ENCODE results near the gene TNFRSF14.

Gene TNFRSF14

DNA sequence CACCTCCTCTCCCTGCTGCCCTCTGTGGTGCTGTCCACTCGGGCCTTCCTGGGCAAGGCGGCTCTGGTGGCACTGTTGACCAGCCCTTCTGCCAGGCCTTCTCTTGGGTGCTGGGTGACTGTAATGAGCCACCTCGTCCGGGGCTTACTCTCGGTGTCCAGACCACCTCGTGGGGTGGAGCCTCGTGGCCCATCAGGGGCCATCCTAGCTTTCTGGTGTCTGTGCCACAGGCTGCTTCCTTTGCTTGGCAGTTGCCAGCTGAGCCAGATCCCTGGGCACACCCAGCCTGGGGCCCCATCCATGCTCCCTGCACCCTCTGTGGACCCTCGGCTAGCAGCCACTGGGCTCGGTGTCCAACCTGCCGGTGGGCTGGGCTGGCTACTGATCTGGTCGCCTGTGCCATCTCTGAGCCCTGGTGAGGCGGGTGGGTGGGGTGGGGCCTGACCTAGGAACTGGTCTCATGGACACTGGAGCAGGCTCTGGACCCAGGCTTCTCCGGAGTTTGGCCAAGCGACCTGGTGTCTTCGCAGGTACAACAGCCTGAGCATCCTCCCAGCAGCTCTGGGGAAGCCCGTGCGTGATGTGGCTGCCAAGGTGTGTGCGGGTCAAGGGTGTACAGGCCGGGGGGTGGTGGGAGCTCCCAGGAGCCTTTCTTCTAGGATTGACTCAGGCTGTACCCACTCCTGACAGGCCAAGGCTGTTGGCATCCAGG lies 31.8 kb downstream of the TNFRSF14 start:
- no peak for DNase-seq (ENCODE audit: low read depth)

DNA sequence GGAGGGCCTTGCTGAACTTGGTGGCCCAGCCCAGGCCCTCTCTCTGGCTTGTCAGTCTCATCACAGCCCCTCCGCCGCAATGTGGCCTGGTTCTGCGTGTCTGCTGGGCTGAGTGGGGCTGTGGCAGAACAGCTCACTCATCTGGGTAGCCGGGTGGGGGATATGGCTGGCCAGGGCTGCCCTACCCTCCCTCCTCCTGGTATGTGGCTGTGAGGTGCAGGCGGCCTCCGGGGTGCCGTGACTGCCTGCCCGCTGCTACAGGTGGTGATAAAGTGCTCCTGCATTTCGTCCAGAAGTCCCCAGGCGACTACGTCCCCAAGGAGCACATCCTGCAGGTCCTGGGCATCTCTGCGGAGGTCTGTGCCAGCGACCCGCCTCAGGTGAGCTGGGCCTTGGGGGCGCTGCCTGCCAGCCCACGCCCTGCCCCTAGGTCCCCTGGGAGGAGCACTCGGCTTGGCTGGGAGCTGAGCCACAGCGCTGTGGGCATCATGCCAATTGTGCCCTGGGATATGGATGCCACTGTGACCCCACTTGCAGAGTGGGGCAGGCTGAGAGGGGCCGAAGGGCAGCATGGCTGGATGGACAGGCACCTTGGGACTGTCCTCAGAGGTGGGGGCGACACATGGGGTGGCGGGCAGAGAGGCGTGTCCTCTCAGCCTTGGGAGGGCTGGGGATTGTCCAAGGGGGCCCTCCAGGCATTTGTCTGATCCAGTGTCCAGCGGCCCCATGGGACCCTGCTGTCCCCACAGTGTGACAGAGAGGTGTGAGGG lies 32.7 kb downstream of the TNFRSF14 start:
- no peak for DNase-seq (ENCODE audit: low read depth)

DNA sequence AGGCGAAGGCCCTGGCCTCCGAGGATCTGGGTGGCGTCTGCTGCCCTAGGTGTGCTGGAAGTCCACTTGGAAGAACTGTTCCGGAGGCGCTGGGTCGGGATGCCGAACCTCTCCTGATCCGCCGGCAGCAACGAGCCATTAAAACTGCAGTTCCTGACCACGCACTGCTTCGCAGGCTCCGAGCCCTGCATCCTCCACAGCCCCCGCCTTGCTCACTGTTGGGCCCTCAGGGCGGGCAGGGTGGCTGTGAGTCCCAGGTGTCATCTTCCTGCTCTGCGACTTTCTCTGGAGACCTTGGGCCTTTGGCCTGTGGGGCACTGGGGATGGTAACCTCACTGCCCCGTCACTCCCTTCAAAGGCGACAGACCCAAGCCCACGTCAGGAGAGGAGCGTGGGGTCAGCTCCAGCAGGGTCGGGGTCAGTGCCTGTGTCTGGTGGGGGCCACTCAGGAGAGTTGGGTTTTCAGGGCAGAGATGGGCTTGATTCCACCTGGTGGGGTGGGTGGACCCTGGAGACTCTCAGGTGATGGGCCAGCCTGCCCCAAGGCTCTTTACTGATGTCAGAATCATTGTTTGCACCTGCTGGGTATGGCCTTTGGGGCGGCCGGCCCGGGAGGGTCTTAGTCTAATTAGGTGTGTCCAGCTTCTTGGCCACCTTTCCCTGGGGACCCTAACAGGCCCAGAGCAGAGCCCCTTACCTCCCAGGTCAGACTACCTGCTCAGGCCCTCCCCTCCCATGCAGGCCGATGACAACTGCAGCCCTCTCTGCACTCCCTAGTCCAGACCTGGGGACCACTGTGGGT lies 33.5 kb downstream of the TNFRSF14 start:
- no peak for DNase-seq (ENCODE audit: low read depth)

DNA sequence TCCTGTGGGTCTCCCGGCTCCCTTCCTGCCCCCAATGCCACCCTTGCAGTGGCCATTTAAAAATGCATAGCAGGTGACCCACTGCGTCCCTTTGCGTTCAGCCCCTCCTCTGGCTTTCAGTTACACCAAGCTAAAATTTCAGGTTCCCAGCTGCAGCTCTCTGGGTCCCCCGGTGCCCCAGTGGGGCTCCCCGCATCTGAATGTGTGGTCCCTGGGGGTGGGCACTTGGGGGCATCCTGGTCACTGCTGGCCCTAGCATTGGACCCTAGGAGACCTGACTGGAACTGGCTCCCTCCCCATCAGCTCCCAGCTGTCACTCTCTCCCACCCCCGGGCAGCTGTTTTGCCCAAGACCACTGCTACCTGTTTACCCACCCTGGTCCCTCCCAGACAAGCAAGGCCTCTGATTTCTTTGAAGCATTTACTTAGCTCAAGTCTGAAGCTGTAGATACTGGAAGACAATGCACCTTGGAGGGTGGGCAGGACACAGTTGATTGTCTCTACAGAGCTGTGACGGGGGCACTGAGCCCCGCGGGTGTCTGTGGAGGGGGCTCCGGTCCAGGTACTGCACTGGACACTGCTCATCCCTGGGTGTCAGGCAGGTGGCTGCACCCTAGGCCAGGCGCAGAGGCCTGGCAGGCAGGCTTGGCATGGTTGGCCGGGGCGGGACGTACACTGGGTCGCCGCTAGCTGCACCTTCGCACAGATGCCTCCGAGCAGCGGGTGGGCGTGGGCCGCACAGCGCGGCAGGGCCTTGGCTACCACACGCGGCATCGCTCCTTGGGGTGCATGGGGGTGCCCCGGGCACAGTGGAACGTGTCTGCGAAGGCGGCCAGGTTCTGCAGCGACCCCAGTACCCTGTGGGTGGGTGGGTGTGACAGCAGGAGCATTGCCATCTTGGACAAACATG lies 34.3 kb downstream of the TNFRSF14 start:
- no peak for DNase-seq (ENCODE audit: low read depth)

DNA sequence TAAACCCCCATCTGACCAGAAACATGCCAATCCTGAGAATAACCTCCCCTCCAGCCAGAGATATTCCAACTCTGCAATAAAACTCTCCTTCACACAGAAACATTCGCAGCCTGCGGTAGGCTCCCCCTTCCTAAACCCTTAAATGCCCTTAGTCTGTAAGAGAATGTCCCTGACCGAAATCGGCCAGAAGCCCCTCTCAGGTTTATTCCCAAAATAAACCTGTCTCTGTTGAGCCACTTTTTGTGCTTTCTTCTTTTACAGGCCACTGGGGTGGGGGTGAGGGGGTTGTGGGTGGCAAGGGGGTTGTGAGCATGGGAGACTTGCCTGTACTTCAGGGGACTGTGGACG lies 35.0 kb downstream of the TNFRSF14 start:
- no peak for DNase-seq (ENCODE audit: low read depth)

DNA sequence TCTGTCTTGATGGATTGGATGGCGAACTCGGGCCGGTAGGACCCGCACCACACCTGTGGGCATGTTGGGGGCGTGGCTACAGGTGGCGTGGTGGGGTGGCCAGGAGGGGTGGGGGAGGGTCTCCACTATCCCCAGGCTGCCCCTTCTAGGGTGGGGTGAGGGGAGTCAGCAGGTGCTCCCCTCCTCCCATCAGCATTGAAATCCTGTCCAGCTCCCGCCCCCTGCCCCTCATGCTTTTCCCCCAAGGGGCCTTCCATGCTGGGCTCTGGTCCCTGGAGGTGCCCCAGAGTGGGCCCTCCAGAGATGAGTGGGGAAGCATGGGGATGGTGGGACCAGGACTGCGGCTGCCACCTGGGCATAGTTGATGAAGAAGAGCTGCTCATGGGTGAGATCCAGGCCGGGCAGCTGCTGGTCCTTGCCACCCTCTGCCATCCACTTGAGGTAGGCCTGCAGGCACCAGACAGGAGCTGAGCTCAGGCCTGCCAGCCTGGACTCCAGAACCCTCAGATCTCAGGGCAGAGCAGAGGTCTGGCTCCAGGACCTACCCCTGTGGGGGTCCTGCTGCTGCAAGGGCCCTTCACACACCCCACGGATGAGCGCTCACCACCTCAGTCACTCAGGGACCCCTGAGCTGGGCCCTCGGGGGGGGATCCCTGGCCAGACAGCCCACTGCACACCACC lies 35.5 kb downstream of the TNFRSF14 start:
- no peak for DNase-seq (ENCODE audit: low read depth)

DNA sequence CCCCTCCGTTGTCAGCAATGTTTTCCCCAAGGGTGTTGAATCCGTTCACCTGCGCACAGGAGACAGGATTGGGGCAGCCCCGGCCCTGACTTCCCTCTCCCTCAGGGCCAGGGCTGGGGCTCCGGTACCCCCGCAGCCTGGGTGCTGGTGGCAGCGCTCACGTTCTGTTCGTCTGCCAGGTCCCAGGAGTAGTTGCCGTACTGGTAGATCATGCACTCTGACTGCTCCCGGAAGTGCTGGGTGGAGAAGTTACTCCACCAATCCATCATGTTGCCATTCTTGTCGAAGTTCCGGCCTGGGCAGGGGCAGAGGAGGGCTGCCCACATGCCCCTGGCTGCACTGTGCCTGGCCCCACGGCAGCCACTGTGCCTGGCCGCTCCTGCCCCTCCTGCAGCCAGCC lies 36.5 kb downstream of the TNFRSF14 start:
- DNase-seq (ENCODE audit: low read depth) = no peak

DNA sequence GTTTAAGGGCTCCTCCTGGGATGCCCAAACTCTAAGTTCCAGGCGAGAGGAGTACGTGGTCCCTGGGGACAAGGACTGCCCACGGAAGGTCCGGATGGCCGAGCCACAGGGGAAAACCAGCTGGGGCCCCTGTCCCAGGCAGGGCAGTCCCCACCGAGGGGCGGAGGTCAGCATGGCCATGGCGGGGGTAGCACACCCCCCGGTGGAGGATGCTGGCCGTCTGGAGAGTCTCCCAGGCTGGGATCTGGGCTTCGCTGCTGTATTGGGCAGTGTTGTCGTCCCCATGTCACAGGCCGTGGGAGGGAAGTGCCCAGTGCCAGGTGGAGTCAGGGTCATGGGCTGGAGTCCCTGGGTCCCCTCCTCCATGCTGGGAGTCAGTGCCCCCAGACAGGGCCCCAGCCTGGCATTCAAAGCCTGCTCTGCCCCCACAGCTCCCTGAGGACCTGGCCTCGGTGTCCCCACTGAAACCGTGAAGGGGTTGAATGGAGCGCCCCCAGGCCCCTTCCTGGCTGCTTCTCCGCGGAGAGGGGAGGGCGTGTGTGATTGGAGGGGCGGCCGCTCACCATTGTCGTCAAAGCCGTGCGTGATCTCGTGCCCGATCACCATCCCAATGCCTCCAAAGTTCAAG lies 37.2 kb downstream of the TNFRSF14 start:
- DNase-seq (ENCODE audit: low read depth) = no peak

DNA sequence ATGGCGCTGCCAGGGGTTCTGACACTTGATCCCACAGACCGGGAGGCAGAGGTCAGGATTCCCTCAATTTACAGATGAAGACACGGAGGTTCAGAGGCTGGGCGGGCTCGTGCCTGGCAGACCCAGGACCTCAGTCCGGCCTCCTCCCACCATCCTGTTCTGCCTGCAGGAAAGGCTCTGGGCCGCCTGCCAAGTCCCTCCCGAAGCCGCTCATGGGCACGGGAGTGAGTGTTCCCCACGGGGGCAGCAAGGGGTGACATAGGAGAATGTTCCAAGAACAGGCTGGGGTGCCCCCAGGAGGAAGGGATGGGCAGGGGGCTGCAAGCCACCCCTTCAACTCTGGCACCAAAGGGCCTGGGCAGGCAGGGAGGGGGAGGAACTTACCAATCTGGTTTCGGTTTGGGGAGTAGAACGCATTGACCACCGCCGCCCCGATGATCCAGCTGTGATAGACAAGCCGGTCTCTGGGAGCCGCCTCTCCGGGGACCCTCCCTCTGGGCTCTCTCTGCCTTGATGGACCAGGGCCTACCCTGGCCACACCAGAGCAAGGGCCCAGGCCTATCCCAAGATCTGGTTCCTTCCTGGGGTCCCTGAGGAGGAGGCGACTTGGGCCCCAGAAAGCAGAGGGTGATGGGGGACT lies 38.0 kb downstream of the TNFRSF14 start:
- no peak for DNase-seq (ENCODE audit: low read depth)

DNA sequence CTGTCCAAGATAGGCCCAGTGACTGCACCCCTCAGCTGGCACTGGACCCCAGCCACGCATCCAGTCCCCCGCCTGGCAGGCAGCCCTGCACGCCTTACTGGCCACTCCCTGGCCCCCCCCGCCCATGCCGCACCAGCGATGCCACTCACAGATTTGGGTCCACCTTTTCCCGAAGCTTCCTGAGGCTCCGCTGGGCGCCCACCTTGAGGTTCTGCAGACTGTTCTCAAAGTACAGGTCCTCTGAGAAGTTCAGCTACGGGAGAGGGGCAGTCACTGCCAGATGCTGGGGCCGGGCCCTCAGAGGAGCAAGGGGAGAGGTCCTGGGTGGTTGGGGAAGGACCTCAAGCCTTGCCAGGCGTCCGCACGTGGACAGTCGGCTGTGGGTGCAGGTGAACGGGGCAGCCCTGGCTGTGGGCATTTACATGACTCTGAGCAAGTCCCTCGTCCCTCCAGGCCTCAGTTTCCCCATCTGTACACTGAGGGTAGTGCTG lies 38.5 kb downstream of the TNFRSF14 start:
- no peak for DNase-seq (ENCODE audit: low read depth)

DNA sequence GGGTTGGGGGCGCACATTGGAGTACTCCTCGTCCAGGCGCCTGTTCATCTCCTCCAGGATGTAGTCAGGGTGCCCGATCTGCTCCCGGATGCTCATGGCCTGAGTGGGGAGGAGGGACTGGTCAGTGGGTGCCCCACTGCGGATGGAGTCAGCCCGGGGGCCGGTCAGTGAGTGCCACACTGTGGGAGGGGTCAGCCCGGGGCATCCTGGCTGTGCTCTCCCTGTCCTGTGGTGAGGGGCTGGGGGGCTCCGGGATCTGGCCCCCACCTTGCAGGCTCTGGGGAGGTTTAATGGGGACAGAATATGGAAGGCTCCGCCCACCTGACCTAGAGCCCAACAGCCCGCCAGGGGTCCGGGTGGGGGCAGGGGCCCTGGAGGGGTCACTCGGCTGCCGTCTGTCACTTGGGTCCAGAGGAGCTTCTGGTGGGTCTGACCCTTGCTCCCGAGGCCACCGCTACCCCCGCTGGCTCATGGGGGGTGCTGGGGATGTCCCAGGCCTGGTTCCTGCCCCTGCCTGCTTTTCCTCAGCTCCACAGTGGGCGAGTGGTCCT lies 39.2 kb downstream of the TNFRSF14 start:
- DNase-seq (ENCODE audit: low read depth) = no peak

DNA sequence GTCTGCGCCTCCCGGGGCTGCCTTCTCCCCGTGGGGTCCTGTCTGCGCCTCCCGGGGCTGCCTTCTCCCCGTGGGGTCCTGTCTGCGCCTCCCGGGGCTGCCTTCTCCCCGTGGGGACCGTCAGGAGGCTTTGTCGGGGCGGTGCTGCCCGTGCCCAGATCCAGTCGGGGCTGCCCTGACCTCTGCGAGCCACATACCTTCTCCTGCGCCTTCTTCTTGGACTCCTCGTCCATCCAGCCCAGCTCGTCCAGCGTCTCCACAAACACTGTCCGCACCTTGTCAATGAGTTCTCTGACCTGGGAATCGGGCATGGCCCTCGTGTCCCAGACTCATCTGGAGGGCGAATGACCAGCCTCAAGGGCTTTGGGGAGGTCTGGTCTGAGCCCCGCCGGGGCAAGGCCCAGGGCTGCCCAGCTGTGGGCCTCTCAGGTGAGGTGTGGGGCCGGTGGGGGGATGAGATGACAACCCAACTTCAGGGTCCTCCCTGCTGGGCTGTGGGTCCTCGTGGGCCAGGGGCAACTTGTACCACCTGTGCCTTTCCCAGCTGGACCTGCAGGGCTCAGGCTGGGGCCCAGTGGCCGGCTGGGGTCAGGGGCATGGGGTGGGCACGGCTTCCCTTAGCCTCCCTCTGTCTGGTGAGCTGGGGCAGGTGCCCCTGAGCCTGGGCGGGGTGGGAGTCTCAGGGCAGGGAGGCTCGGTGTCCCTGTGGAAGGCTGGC lies 39.8 kb downstream of the TNFRSF14 start:
- no peak for DNase-seq (ENCODE audit: low read depth)

DNA sequence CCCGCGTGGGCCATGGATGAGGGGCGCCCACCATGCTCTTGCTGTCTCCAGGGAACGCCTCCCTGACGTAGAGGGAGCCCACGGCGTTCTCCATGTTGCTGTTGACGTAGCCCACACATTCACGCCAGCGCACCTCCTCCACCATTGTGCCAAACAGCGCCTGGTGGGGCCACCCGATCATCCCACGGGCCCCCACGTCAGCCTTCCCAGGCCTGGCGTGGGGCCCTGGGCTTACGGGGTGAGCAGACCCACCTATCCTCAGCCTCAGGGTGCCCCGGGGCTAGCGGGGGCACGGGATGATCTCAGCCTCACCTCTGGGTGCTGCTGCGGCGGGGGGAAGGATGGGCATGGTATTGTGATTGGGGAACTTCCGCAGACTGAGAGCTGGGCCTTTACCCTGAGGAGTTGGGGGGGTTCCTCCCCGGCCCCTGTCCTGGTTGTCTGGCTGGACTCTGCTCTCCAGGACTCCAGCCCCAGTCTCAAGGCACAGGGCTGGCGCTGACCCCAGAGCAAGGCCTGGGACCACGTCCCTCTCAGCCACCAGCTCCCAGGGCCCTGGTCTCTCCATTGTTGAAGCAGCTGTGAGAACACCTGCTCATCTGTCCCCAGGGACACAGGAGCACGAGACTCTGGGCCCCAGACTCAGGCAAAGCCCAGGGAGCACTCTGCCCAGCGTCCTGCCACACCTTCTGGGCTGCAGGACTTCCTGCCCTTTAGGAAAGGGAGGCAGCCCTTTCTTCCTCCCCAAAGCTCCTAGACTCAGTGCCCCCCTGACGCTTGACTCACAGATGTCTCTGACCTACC lies 40.6 kb downstream of the TNFRSF14 start:
- no peak for DNase-seq (ENCODE audit: low read depth)

DNA sequence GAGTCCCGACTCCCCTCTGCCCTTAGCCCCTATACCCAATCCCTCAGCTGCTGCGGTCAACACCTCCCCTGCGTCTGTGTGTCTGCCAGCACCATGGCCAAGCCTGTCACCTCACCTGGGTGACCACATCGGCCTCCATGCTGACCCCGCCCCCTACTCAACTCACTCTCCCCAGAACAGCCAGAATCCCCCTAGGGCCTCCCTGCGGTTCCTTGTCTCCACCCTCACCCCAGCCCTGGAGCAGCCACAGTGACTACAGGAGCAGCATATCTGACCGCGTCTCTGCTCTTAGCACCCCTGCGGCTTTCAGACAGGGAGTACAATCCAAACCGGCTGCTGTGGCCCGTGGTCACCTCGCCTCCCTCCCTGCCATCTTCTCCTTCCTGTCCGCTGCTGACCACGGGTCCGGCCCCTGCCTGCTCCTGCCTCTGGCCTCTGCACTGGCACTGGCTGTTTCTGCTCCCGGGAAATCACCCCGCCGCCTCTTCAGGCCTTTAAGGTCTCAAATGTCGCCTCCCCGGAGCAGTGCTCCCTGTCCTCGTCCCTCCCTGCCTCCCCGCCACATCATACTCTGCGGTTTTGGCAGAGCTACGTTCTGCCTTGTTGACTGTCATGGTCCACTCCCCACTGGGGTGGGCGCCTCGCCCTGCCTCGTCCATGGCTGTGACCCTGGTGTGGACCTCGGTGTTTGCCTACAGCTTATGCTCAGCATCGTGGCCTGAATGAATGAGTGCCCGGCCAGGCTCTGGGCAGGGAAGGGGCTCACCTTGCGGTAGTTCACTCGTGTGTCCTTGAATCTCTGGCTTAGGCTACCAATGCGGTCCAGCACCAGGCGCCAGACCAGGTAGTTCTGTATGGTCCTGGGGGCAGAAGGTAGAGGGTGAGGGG lies 41.5 kb downstream of the TNFRSF14 start:
- DNase-seq (ENCODE audit: low read depth) = no peak

DNA sequence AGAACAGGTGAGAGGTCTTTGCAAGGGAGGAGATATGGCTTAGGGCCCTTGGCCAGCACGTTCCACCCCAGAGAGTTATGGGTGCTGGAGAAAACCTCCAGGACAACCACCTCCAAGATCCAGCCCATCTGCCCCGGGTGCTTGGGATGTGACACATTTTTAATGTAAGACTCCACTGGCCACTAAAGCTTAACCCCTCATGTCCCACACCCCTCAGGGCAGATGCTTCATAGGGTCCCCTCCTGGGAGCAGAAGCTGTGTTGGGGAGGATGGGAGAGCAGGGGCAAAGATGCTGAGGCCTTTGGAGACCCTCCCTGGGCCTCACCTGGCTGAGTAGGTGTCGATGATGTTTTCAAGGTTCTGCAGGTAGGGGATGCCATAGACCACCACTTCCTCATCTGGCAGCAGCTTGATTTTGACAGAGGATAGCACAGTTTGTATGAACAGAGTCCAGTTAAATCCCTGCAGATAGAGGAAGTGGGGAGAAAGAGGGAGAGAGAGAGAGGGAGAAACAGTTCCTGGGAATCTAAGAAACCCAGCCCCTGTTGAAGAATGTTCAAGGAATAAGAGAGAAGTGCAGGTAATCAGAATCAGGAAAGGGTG lies 42.3 kb downstream of the TNFRSF14 start:
- no peak for DNase-seq (ENCODE audit: low read depth)

DNA sequence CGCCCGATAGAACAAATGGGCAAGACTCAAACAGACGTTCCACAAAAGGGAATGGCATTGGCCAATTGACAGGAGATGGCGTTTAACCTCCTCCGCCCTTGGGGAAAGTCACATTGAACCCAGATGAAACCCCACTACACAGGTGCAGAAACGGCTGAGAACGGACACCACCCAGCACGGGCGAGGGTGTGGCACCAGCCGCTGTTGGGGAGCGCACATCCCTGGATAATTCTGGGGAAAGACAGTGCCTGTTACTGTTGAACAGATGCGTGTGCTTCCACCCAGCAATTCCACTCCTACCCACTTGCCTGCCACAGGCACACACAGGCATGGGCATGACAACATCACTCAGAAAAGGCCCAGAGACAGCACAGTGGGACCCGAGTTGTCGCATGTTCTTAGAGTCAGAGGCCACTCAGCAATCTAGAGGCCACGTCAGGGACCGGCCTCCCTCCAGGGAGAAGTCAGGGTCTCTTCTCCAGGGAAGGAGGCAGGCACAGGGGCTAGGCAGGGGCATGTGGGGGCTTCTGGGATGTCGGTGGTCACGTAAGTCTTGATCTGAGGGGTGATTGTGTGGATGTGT lies 45.6 kb downstream of the TNFRSF14 start:
- no peak for DNase-seq (ENCODE audit: low read depth)

Measured in activated T-helper 9 cell treated with anti-CD3 and anti-CD28 coated beads, Interleukin-2, amount 50 U/mL, for 16 hours (primary cell).